H9 (cell line): ENCODE data around the gene TBXA2R. TPM values are rescaled to one million over a fixed set of nuclear protein-coding genes. Genes with fewer than 3 reads are reported as not detected.
A peak's percentile ranks its signal among the peaks of the same experiment; 100 is the strongest.

Experiments
- DNase-seq: peaks from one replicate; pipeline ENCODE4 v3.0.0-alpha.2; 2017
- H2AFZ ChIP-seq: one replicate; pipeline ENCODE4 v1.6.1; 2013; ENCODE audit warnings: mild to moderate bottlenecking, low read length, control low read depth, moderate library complexity
- H2AK5ac ChIP-seq: 2 replicates; pipeline ENCODE4 v1.6.1; 2013; ENCODE audit warnings: low read length, control low read depth, mixed read lengths; ENCODE audit not compliant: insufficient read length
- H2BK120ac ChIP-seq: one replicate; pipeline ENCODE4 v1.6.1; 2013; ENCODE audit warnings: low read depth, mild to moderate bottlenecking, low read length, control low read depth, inconsistent platforms; ENCODE audit not compliant: poor library complexity, severe bottlenecking
- H2BK12ac ChIP-seq: 2 replicates; pipeline ENCODE4 v1.6.1; 2013; ENCODE audit warnings: low read length, control low read depth, mixed read lengths, low read depth; ENCODE audit not compliant: insufficient read length
- H2BK15ac ChIP-seq: 2 replicates; pipeline ENCODE4 v1.6.1; 2013; ENCODE audit warnings: low read depth, low read length, control low read depth
- H2BK20ac ChIP-seq: one replicate; pipeline ENCODE4 v1.6.1; 2013; ENCODE audit warnings: low read depth, mild to moderate bottlenecking, low read length, control low read depth, inconsistent platforms; ENCODE audit not compliant: poor library complexity, severe bottlenecking
- H2BK5ac ChIP-seq: 2 replicates; pipeline ENCODE4 v1.6.1; 2013; ENCODE audit warnings: low read length, control low read depth, mixed read lengths; ENCODE audit not compliant: insufficient read length
- H3K14ac ChIP-seq: 2 replicates; pipeline ENCODE4 v1.6.1; 2013; ENCODE audit warnings: low read length, control low read depth; ENCODE audit not compliant: insufficient read depth
- H3K18ac ChIP-seq: 2 replicates; pipeline ENCODE4 v1.6.1; 2013; ENCODE audit warnings: low read depth, mild to moderate bottlenecking, mixed read lengths, low read length, control low read depth; ENCODE audit not compliant: insufficient read length
- H3K23ac ChIP-seq: 2 replicates; pipeline ENCODE4 v1.6.1; 2013; ENCODE audit warnings: low read length, control low read depth, mixed read lengths, low read depth; ENCODE audit not compliant: insufficient read length
- H3K23me2 ChIP-seq: 2 replicates; pipeline ENCODE4 v1.6.1; 2013; ENCODE audit warnings: low read depth, mild to moderate bottlenecking, mixed read lengths, low read length, control low read depth; ENCODE audit not compliant: insufficient read length, poor library complexity, severe bottlenecking
- H3K27ac ChIP-seq: 2 replicates; pipeline ENCODE4 v1.5.1; 2013; ENCODE audit warnings: low read length, control low read depth, mixed read lengths, low read depth; ENCODE audit not compliant: insufficient read length
- H3K27me3 ChIP-seq: 2 replicates; pipeline ENCODE4 v1.6.1; 2013; ENCODE audit warnings: low read length, control low read depth, inconsistent platforms; ENCODE audit not compliant: insufficient read depth
- H3K4ac ChIP-seq: 2 replicates; pipeline ENCODE4 v1.6.1; 2013; ENCODE audit warnings: low read depth, mild to moderate bottlenecking, control low read depth, inconsistent platforms, low read length, moderate library complexity
- H3K4me1 ChIP-seq: 2 replicates; pipeline ENCODE4 v1.6.1; 2013; ENCODE audit warnings: low read length, control low read depth, inconsistent platforms; ENCODE audit not compliant: insufficient read depth
- H3K4me2 ChIP-seq: 2 replicates; pipeline ENCODE4 v1.6.1; 2013; ENCODE audit warnings: low read length, control low read depth, mixed read lengths; ENCODE audit not compliant: insufficient read length, insufficient read depth
- H3K56ac ChIP-seq: 2 replicates; pipeline ENCODE4 v1.6.1; 2013; ENCODE audit warnings: low read depth, mild to moderate bottlenecking, mixed read lengths, low read length, control low read depth; ENCODE audit not compliant: insufficient read length
- H3K79me1 ChIP-seq: 2 replicates; pipeline ENCODE4 v1.6.1; 2013; ENCODE audit warnings: low read depth, mild to moderate bottlenecking, moderate library complexity, low read length, control low read depth, inconsistent platforms; ENCODE audit not compliant: insufficient read depth, poor library complexity, severe bottlenecking
- H3K79me2 ChIP-seq: 2 replicates; pipeline ENCODE4 v1.6.1; 2013; ENCODE audit warnings: low read length, control low read depth, inconsistent platforms; ENCODE audit not compliant: insufficient read depth
- H3K9ac ChIP-seq: 2 replicates; pipeline ENCODE4 v1.6.1; 2013; ENCODE audit warnings: low read length, control low read depth, mixed read lengths; ENCODE audit not compliant: insufficient read length; ENCODE audit errors: extremely low read depth
- H3K9me3 ChIP-seq: one replicate; pipeline ENCODE4 v1.6.1; 2013; ENCODE audit warnings: low read depth, low read length, inconsistent platforms; ENCODE audit not compliant: control insufficient read depth
- H3T11ph ChIP-seq: one replicate; pipeline ENCODE4 v1.6.1; 2013; ENCODE audit warnings: mild to moderate bottlenecking, low read length, control low read depth, inconsistent platforms
- H4K20me1 ChIP-seq: one replicate; pipeline ENCODE4 v1.6.1; 2013; ENCODE audit not compliant: control insufficient read depth, insufficient read length, insufficient read depth
- H4K5ac ChIP-seq: 2 replicates; pipeline ENCODE4 v1.6.1; 2013; ENCODE audit warnings: low read depth, mild to moderate bottlenecking, mixed read lengths, low read length, control low read depth; ENCODE audit not compliant: insufficient read length
- H4K8ac ChIP-seq: replicated peaks from 2 replicates; pipeline ENCODE4 v1.6.1; 2013; ENCODE audit warnings: low read length, control low read depth, mixed read lengths, low read depth; ENCODE audit not compliant: insufficient read length
- H4K91ac ChIP-seq: 2 replicates; pipeline ENCODE4 v1.6.1; 2013; ENCODE audit warnings: low read depth, mild to moderate bottlenecking, moderate library complexity, mixed read lengths, low read length, control low read depth; ENCODE audit not compliant: insufficient read length
- H3K27ac Mint-ChIP-seq, 3 experiments: 2 replicates in 2 of 3; 3 replicates in 1 of 3; pipeline ENCODE4 v1.8.0; 2020 to 2021; ENCODE audit warnings: mixed read lengths in 3 of 3, mild to moderate bottlenecking in 1 of 3, moderate library complexity in 1 of 3
- H3K27me3 Mint-ChIP-seq: 2 replicates; pipeline ENCODE4 v1.8.0; 2021; ENCODE audit warnings: low read depth, mild to moderate bottlenecking, moderate library complexity, mixed read lengths
- H3K36me3 Mint-ChIP-seq, 3 experiments: 2 replicates in 2 of 3; 3 replicates in 1 of 3; pipeline ENCODE4 v1.8.0; 2020 to 2021; ENCODE audit warnings: low read depth in 3 of 3, mixed read lengths in 3 of 3; ENCODE audit not compliant: insufficient read depth in 1 of 3
- H3K4me1 Mint-ChIP-seq, 2 experiments: 2 replicates each; pipeline ENCODE4 v1.8.0; 2020; ENCODE audit warnings: mixed read lengths in 2 of 2
- H3K4me3 Mint-ChIP-seq, 2 experiments: 2 replicates in 1 of 2; 3 replicates in 1 of 2; pipeline ENCODE4 v1.8.0; 2020 to 2021; ENCODE audit warnings: mild to moderate bottlenecking in 2 of 2, mixed read lengths in 2 of 2, moderate library complexity in 1 of 2
- H3K9me3 Mint-ChIP-seq, 2 experiments: 2 replicates in 1 of 2; 3 replicates in 1 of 2; pipeline ENCODE4 v1.8.0; 2020; ENCODE audit warnings: mild to moderate bottlenecking in 2 of 2, mixed read lengths in 2 of 2, moderate library complexity in 1 of 2
- WGBS: extraction: QIAGEN DNeasy Blood & Tissue Kit; methylation state at CpG from one replicate; pipeline ENCODE4 v1.1.7; 2013; ENCODE audit warnings: missing lambda C conversion rate, low lambda C conversion rate, mixed read lengths; ENCODE audit not compliant: insufficient read length; ENCODE audit errors: extremely low coverage; 5-methylcytosine and 5-hydroxymethylcytosine counted together
- total RNA-seq: library from RNA; stranded (reverse); gene quantifications from 2 replicates; pipeline ENCODE4 v1.2.1, GENCODE V29; 2021
- TF ChIP-seq, protein P1 (sequence below): fragments of 200-600 bp; sonication (generic); conservative IDR thresholded peaks from 3 replicates; pipeline ENCODE4 v1.8.0; 2021; ENCODE audit warnings: antibody characterized with exemption, mild to moderate bottlenecking

Gene TBXA2R
- total RNA-seq, 1 experiment from 2014 or later, result 0.63 TPM

DNA sequence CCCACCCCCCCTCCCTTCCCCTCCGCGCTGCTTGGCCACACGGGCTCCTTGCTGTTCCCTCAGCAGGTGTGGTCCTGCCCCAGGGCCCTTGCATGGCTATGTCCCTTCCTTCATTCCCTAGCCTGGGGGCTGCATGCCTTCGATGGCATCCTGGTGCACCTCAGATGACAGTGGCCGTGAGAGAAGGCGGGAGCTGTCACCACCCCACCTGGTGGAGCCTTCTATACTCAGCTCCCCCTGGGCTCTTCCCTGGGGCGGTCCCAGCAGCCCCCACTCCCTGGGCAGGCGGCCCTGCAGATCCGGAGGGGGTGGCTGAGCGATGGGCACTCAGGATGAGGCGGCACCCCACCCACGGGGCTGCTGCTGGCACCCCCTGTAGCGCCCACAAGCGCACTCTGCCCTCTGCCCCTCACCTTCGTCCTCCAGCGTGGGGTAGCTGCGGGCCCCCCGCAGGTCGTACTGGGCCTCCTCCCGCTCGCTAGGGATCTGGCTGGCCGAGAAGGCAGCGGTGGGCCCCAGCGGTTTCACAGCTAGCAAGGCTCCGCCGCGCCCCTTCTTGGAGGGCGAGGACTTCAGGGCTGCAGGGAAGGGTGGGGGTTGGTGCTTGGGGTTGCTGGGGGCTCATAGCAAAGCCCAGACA is 37.1 kb upstream of the TBXA2R start:
- Histone ChIP-seq H4K20me1 (no peaks in the 10 kb centered on the region), H2BK120ac (no peak overlapping the region), H3K4ac (no peak overlapping the region), H3K79me1 (no peaks in the 10 kb centered on the region), H4K5ac (no peak overlapping the region), H3K23ac (no peak overlapping the region), H4K91ac (no peak overlapping the region), H2AFZ (no peak overlapping the region), H2BK20ac (no peak overlapping the region), H3K18ac (no peak overlapping the region), H3K27ac (no peak overlapping the region), H3K23me2 (no peaks in the 10 kb centered on the region), H3T11ph (no peak overlapping the region), H3K4me2 (no peak overlapping the region), H3K9me3 (no peaks in the 10 kb centered on the region), H3K56ac (no peak overlapping the region), H2BK15ac (no peak overlapping the region), H3K14ac (no peak overlapping the region), H3K4me1 (no peaks in the 10 kb centered on the region), H2AK5ac (no peak overlapping the region), H3K79me2 (no peaks in the 10 kb centered on the region), H2BK12ac (no peak overlapping the region), H2BK5ac (no peak overlapping the region), H3K9ac (no peak overlapping the region), H3K27me3 (no peaks in the 10 kb centered on the region), H4K8ac (no peak overlapping the region)
- Mint-ChIP-seq H3K27me3 (no peaks in the 10 kb centered on the region), H3K4me3 (no peak overlapping the region), H3K36me3 (peaks cover 7 to 29% (median 25%) of the 10 kb centered on the region in 3 experiments; a peak in 6 of 7 replicates), H3K4me1 (no peaks in the 10 kb centered on the region), H3K9me3 (no peaks in the 10 kb centered on the region), H3K27ac (peak overlapping the region in 1 of 3 experiments; percentile 31; a peak in 1 of 7 replicates)
- no CpG with 5 or more reads among the region's 28 CpGs for WGBS
- TF ChIP-seq, protein P1, sequence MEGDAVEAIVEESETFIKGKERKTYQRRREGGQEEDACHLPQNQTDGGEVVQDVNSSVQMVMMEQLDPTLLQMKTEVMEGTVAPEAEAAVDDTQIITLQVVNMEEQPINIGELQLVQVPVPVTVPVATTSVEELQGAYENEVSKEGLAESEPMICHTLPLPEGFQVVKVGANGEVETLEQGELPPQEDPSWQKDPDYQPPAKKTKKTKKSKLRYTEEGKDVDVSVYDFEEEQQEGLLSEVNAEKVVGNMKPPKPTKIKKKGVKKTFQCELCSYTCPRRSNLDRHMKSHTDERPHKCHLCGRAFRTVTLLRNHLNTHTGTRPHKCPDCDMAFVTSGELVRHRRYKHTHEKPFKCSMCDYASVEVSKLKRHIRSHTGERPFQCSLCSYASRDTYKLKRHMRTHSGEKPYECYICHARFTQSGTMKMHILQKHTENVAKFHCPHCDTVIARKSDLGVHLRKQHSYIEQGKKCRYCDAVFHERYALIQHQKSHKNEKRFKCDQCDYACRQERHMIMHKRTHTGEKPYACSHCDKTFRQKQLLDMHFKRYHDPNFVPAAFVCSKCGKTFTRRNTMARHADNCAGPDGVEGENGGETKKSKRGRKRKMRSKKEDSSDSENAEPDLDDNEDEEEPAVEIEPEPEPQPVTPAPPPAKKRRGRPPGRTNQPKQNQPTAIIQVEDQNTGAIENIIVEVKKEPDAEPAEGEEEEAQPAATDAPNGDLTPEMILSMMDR, result no peak
- DNase-seq, result no peak
